ENCODE measurements around the gene VGLL3.
"Not testable (repeated sequence)": the region's sequence is repeated elsewhere in the genome, so short reads cannot be mapped to it uniquely, and the experiment has no call there.

Gene VGLL3

GRCh38 chr3:86989006-86989405 lies 1.9 kb downstream of the VGLL3 start:
- no peak for DNase-seq (ENCODE audit: low spot score)

GRCh38 chr3:86988235-86988634 lies 2.7 kb downstream of the VGLL3 start:
- no peak for DNase-seq (ENCODE audit: low spot score)

- no peak for DNase-seq (ENCODE audit: low spot score)
These were observed 3.6 kb downstream of the VGLL3 start for GRCh38 chr3:86987421-86987715.

- DNase-seq (ENCODE audit: low spot score), result no peak
These were observed 4.1 kb downstream of the VGLL3 start for GRCh38 chr3:86986671-86987420.

- DNase-seq (ENCODE audit: low spot score), result no peak
These were observed 5.6 kb downstream of the VGLL3 start for GRCh38 chr3:86985181-86985826.

- no peak for DNase-seq (ENCODE audit: low spot score)
These were observed 6.7 kb downstream of the VGLL3 start for GRCh38 chr3:86984271-86984670.

- no peak for DNase-seq (ENCODE audit: low spot score)
These were observed 8.1 kb downstream of the VGLL3 start for GRCh38 chr3:86982883-86983282.

- no peak for DNase-seq (ENCODE audit: low spot score)
These were observed 12.8 kb downstream of the VGLL3 start for GRCh38 chr3:86978111-86978551.

- DNase-seq (ENCODE audit: low spot score), result no peak
These were observed 14.7 kb downstream of the VGLL3 start for GRCh38 chr3:86976219-86976618.

- DNase-seq (ENCODE audit: low spot score), result not testable (repeated sequence)
These were observed 16.8 kb downstream of the VGLL3 start for GRCh38 chr3:86974177-86974576.

GRCh38 chr3:86973440-86973839 lies 17.5 kb downstream of the VGLL3 start:
- no peak for DNase-seq (ENCODE audit: low spot score)

GRCh38 chr3:86969500-86970189 lies 21.3 kb downstream of the VGLL3 start:
- DNase-seq (ENCODE audit: low spot score), result peak; percentile 15

GRCh38 chr3:86968244-86968932 lies 22.6 kb downstream of the VGLL3 start:
- DNase-seq (ENCODE audit: low spot score), result no peak

GRCh38 chr3:86967062-86967461 lies 23.9 kb downstream of the VGLL3 start:
- no peak for DNase-seq (ENCODE audit: low spot score)

GRCh38 chr3:86965166-86965565 lies 25.8 kb downstream of the VGLL3 start:
- DNase-seq (ENCODE audit: low spot score), result no peak

GRCh38 chr3:86963611-86964010 lies 27.3 kb downstream of the VGLL3 start:
- DNase-seq (ENCODE audit: low spot score), result no peak

- DNase-seq (ENCODE audit: low spot score), result no peak
These were observed 29.7 kb downstream of the VGLL3 start for GRCh38 chr3:86961297-86961696.

GRCh38 chr3:86960550-86960949 lies 30.4 kb downstream of the VGLL3 start:
- no peak for DNase-seq (ENCODE audit: low spot score)

GRCh38 chr3:86958534-86958933 lies 32.4 kb downstream of the VGLL3 start:
- DNase-seq (ENCODE audit: low spot score), result no peak

- DNase-seq (ENCODE audit: low spot score), result no peak
These were observed 36.2 kb downstream of the VGLL3 start for GRCh38 chr3:86954747-86955146.

GRCh38 chr3:86954226-86954625 lies 36.7 kb downstream of the VGLL3 start:
- no peak for DNase-seq (ENCODE audit: low spot score)

- no peak for DNase-seq (ENCODE audit: low spot score)
These were observed 39.6 kb downstream of the VGLL3 start for GRCh38 chr3:86951322-86951721.

GRCh38 chr3:86950717-86951116 lies 40.2 kb downstream of the VGLL3 start:
- DNase-seq (ENCODE audit: low spot score), result no peak
